SU-DHL-6 (cell line): ENCODE results near the gene CNGA3.

Experiments used
- H2AFZ ChIP-seq: fragments of 200-600 bp; sonication (generic); 2 replicates; pipeline ENCODE4 v1.6.1; 2014; ENCODE audit warnings: low read depth, mild to moderate bottlenecking, moderate library complexity, mixed read lengths, antibody characterized with exemption, low read length; ENCODE audit not compliant: severe bottlenecking
- H3F3A ChIP-seq: fragments of 200-600 bp; shearing (Covaris generic); 2 replicates; pipeline ENCODE4 v1.6.0; 2016; ENCODE audit warnings: antibody characterized with exemption, mild to moderate bottlenecking; ENCODE audit not compliant: insufficient read depth
- H3K27ac ChIP-seq: fragments of 200-600 bp; sonication (generic); 2 replicates; pipeline ENCODE4 v1.5.1; 2016; ENCODE audit warnings: low read depth, mild to moderate bottlenecking, low read length, moderate library complexity, mixed read lengths
- H3K27me3 ChIP-seq: fragments of 200-600 bp; sonication (generic), shearing (Covaris generic); 2 replicates; pipeline ENCODE4 v1.6.0; 2014; ENCODE audit warnings: mild to moderate bottlenecking, low read length
- H3K36me3 ChIP-seq: fragments of 200-600 bp; sonication (generic); 2 replicates; pipeline ENCODE4 v1.6.1; 2014; ENCODE audit warnings: mild to moderate bottlenecking, low read length, mixed read lengths
- H3K4me2 ChIP-seq: fragments of 300-600, 200-600 bp; shearing (Covaris generic), sonication (generic); 2 replicates; pipeline ENCODE4 v1.6.0; 2014; ENCODE audit warnings: low read length, low read depth, mild to moderate bottlenecking; ENCODE audit not compliant: poor library complexity, severe bottlenecking
- H3K4me3 ChIP-seq: fragments of 200-600 bp; sonication (generic); 2 replicates; pipeline ENCODE4 v1.5.1; 2014; ENCODE audit warnings: antibody characterized with exemption, low read length, mild to moderate bottlenecking, mixed read lengths; ENCODE audit not compliant: insufficient read depth, poor library complexity, severe bottlenecking
- H3K79me2 ChIP-seq: fragments of 200-600 bp; sonication (generic); 2 replicates; pipeline ENCODE4 v1.6.1; 2014; ENCODE audit warnings: mild to moderate bottlenecking, low read length, moderate library complexity; ENCODE audit not compliant: insufficient read depth
- H3K9ac ChIP-seq: fragments of 200-600 bp; sonication (generic); 2 replicates; pipeline ENCODE4 v1.7.0; 2014; ENCODE audit warnings: mild to moderate bottlenecking, low read length
- H3K9me2 ChIP-seq: fragments of 200-600 bp; sonication (generic); replicated peaks from 2 replicates; pipeline ENCODE4 v1.6.1; 2014; ENCODE audit warnings: low read length; ENCODE audit not compliant: insufficient read depth
- H3K9me3 ChIP-seq: fragments of 200-600 bp; sonication (generic); 2 replicates; pipeline ENCODE4 v1.6.1; 2014; ENCODE audit warnings: low read length, mixed read lengths; ENCODE audit not compliant: insufficient read depth
- H4K20me1 ChIP-seq: fragments of 200-600 bp; sonication (generic); 2 replicates; pipeline ENCODE4 v1.6.1; 2014; ENCODE audit warnings: low read depth, mild to moderate bottlenecking, antibody characterized with exemption, low read length, moderate library complexity, mixed read lengths
- EZH2phosphoT487 ChIP-seq: fragments of 200-600 bp; sonication (generic), shearing (Covaris generic); conservative IDR thresholded peaks from 2 replicates; pipeline ENCODE4 v1.6.1; 2018; ENCODE audit warnings: mild to moderate bottlenecking, antibody characterized with exemption, low read length, moderate library complexity, mixed read lengths
- TF ChIP-seq, protein P1 (sequence below): fragments of 200-600 bp; sonication (generic); IDR thresholded peaks from one replicate; pipeline ENCODE4 v1.5.1; 2017; ENCODE audit warnings: antibody characterized with exemption, mild to moderate bottlenecking, low read length, moderate library complexity; ENCODE audit not compliant: insufficient read depth, poor library complexity, severe bottlenecking

Gene CNGA3

DNA sequence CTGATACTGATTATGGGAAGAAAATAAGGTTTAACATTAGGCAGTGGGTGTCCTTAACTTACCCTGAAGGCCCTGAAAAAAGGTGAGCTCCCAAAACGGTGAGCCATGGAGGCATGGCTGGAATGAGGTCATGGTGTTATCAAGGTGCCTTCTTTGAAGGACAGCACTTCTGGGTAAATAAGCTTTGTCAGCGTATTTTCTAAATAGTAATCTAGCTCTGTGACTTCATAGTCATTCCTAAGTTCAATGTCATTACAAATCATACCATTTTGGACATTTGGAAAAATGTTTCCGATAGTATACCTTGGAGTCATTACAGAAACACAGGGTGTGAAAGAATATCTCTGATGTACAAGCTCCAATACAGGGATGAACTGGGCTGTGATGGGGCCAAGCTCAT lies 35.2 kb upstream of the CNGA3 start:
- Histone ChIP-seq H3K27me3 (no peaks in the 10 kb centered on the region), H3K36me3 (no peaks in the 10 kb centered on the region), H3K9me3 (no peaks in the 10 kb centered on the region), H3K9ac (no peak overlapping the region), H3F3A (no peaks in the 10 kb centered on the region), H4K20me1 (no peaks in the 10 kb centered on the region), H3K4me2 (no peak overlapping the region), H3K27ac (no peak overlapping the region), H3K79me2 (no peaks in the 10 kb centered on the region), H3K9me2 (no peaks in the 10 kb centered on the region), H3K4me3 (no peak overlapping the region), H2AFZ (no peak overlapping the region)
- TF ChIP-seq EZH2phosphoT487 = no peak
- TF ChIP-seq, protein P1, sequence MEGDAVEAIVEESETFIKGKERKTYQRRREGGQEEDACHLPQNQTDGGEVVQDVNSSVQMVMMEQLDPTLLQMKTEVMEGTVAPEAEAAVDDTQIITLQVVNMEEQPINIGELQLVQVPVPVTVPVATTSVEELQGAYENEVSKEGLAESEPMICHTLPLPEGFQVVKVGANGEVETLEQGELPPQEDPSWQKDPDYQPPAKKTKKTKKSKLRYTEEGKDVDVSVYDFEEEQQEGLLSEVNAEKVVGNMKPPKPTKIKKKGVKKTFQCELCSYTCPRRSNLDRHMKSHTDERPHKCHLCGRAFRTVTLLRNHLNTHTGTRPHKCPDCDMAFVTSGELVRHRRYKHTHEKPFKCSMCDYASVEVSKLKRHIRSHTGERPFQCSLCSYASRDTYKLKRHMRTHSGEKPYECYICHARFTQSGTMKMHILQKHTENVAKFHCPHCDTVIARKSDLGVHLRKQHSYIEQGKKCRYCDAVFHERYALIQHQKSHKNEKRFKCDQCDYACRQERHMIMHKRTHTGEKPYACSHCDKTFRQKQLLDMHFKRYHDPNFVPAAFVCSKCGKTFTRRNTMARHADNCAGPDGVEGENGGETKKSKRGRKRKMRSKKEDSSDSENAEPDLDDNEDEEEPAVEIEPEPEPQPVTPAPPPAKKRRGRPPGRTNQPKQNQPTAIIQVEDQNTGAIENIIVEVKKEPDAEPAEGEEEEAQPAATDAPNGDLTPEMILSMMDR = no peak

GRCh38 chr2:98311771-98312545 lies 34.3 kb upstream of the CNGA3 start:
- TF ChIP-seq, protein P1 = peak; percentile 12
- no peak for TF ChIP-seq EZH2phosphoT487
- H4K20me1 ChIP-seq = no peaks in the 10 kb centered on the region
- H3K79me2 ChIP-seq = no peaks in the 10 kb centered on the region
- H3K4me2 ChIP-seq = no peak overlapping the region
- no peaks in the 10 kb centered on the region for H3K9me3 ChIP-seq
- H3K9ac ChIP-seq = no peak overlapping the region
- H3K9me2 ChIP-seq = no peaks in the 10 kb centered on the region
- H3K27ac ChIP-seq = no peak overlapping the region
- no peaks in the 10 kb centered on the region for H3F3A ChIP-seq
- H3K4me3 ChIP-seq = no peak overlapping the region
- H3K27me3 ChIP-seq = no peaks in the 10 kb centered on the region
- no peak overlapping the region for H2AFZ ChIP-seq
- no peaks in the 10 kb centered on the region for H3K36me3 ChIP-seq

GRCh38 chr2:98313492-98314250 lies 32.6 kb upstream of the CNGA3 start:
- H3F3A ChIP-seq = no peaks in the 10 kb centered on the region
- no peaks in the 10 kb centered on the region for H3K27me3 ChIP-seq
- no peak overlapping the region for H3K4me2 ChIP-seq
- no peak overlapping the region for H3K9ac ChIP-seq
- no peak overlapping the region for H3K27ac ChIP-seq
- no peak overlapping the region for H2AFZ ChIP-seq
- H3K9me2 ChIP-seq = no peaks in the 10 kb centered on the region
- no peak for TF ChIP-seq EZH2phosphoT487
- TF ChIP-seq, protein P1 = no peak
- no peak overlapping the region for H3K4me3 ChIP-seq
- no peaks in the 10 kb centered on the region for H3K79me2 ChIP-seq
- H4K20me1 ChIP-seq = no peaks in the 10 kb centered on the region
- no peaks in the 10 kb centered on the region for H3K9me3 ChIP-seq
- no peaks in the 10 kb centered on the region for H3K36me3 ChIP-seq
